ENCODE data around the gene CNTN6.

The CNTN6 gene

DNA sequence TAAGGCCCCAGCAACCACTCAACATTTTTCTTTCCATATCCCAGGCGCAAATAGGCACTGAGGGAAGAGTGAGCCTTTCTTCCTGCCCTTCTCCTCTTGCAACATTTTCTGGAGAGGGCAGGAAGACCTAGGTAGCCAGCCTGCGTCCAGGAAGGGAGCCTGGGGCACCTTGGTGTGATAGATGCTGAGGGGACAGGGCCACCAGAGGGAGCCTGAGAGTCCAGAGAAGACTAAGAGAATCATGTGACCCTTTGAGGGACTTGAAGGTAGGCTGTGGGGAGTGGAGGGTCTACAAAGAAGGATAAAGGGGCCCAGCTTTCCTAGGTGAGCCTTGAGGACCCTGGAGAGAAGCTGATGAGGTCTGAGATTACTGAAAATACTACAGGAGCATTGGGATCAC lies 346.6 kb downstream of the CNTN6 start:
- no peak for DNase-seq

DNA sequence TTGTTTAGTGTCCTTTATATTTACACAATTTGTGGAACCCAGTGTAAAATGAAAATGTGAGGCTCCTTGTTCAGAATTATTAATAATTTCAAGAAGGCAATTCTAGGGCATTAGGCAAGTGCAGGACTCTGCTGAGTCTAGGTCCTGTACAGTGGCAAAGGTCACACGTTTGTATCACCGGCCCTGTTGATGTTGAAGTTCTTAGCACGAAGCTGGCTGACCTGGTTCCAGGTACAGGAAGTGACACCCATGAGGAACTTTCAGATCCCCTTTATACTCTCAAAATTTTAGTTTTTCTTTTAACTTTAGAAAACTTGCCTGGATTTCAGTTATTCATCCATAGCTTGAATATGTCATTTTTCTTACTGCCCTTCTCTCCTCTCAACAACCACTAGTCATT lies 349.4 kb downstream of the CNTN6 start:
- DNase-seq: no peak

DNA sequence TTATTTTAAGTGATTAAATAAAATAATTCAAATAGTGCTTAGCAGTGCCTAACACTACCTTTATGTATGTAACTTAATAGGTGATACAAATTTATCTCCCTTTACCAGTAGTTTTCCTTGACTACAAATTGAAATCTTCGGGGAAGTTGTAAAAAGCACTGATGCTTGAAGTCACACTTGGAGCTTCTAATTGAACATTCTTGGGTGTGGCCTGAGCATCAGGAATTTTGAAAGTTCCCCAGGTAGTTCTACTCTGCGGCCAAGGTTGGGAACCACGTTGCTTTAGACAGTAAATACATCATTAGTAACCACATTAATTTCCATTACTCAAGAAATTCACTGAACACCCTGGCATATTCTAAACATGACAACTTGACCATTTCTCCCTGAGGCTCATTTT lies 351.4 kb downstream of the CNTN6 start:
- DNase-seq: no peak

DNA sequence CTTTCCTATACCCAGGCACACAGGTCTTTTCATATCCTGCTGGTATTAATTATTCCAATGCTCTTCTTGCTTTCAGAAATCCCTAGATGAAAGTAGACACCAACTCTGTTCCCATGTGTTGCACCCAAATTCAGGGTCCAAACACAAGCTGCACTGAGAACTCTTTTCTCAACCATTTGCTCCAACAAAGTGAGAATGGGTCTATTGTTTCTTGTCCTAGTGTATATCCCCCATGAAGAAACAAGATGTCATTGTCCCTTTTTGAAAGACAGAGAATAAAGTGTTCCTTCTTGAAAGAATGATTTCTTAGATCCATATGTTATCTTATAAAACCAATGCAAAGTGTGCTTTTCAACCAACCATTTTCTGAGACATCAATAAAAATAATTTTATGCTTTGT lies 353.7 kb downstream of the CNTN6 start:
- DNase-seq: no peak

DNA sequence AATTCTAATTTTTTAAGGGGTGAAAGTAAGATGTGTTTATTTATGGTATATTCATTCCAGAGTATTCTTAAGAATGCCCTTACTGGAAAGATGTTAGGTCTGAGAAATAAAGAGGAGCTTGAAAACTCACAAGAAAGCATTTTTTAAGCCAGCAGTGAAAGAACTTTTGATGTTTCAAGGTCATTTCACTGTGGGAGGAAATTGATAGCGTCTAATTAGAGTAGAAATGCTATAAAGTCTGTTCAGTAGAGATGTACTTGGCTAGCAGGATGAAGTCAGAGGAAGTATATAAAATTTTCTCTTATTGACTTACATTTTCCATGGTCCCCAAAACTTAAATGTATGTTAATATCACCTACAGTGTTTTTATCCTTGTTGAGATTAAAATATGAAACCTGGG lies 354.6 kb downstream of the CNTN6 start:
- DNase-seq: no peak

DNA sequence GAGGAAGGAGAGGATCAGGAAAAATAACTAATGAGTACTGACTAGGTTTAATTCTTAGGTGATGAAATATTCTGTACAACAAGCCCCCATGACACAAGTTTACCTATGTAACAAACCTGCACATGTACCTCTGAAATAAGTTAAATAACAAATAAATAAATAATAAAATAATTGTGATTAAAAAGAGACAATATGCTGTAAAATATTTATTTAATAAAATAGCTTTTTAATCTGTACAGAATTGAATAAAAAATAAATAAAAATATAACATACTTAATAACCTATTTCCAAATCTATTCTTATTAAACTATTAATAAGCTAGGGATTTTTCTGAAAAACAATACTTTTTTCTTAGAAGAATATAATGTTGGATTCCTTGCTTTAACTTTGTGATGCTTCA lies 355.6 kb downstream of the CNTN6 start:
- DNase-seq: no peak

All from cerebellar nuclear complex (tissue), 1 donor.